ENCODE measurements around the gene ZNF385D.

ZNF385D gene

DNA sequence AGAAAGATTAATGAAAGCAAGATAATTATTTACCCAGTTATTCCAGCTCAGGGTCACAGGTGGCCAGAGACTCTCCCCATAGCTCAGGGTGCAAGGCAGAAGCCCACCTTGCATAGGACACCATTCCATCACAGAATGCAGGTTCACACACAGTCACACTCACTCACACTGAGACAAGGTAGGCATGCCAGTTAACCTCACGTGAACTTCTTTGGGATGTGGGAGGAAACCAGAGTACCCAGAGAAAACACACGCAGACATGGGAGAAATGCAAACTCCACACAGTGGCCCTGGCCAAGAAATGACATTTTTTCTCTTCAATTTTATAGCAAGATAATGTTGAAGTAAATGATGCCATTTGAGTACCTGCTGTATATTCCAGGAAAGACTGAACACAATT, 106.7 kb downstream of the ZNF385D start:
- no peak for TF ChIP-seq BHLHE40 (IDR thresholded peaks at IDR 0.05; ENCODE audit: borderline replicate concordance)
- no peak for TF ChIP-seq NFRKB (IDR thresholded peaks at IDR 0.05)
- no peak for TF ChIP-seq FOXK2 (IDR thresholded peaks at IDR 0.05)
- no peak for TF ChIP-seq FOXA1 (IDR thresholded peaks at IDR 0.05)
- TF ChIP-seq SUZ12 (IDR thresholded peaks at IDR 0.05), result no peak
- TF ChIP-seq ZNF384 (IDR thresholded peaks at IDR 0.05), result no peak
- no peak for TF ChIP-seq L3MBTL2 (conservative IDR thresholded peaks at IDR 0.05)
- TF ChIP-seq TARDBP (IDR thresholded peaks at IDR 0.05), result no peak
- TF ChIP-seq SP1 (IDR thresholded peaks at IDR 0.05), result no peak
- TF ChIP-seq ARNT (IDR thresholded peaks at IDR 0.05), result no peak
- no peak for TF ChIP-seq HDGF (IDR thresholded peaks at IDR 0.05; ENCODE audit: borderline replicate concordance)
- no peak for TF ChIP-seq FOXM1 (IDR thresholded peaks at IDR 0.05; ENCODE audit: borderline replicate concordance)
- TF ChIP-seq PKNOX1 (IDR thresholded peaks at IDR 0.05), result no peak
- TF ChIP-seq CTBP1 (IDR thresholded peaks at IDR 0.05; ENCODE audit: borderline replicate concordance), result no peak
- TF ChIP-seq LEF1 (IDR thresholded peaks at IDR 0.05; ENCODE audit: borderline replicate concordance), result no peak
- no peak for TF ChIP-seq ELF4 (IDR thresholded peaks at IDR 0.05)
- ChIA-PET POLR2A (no interaction called here), CTCF (no interaction called here)
- DNase-seq (ENCODE audit: extremely low spot score), result no peak

DNA sequence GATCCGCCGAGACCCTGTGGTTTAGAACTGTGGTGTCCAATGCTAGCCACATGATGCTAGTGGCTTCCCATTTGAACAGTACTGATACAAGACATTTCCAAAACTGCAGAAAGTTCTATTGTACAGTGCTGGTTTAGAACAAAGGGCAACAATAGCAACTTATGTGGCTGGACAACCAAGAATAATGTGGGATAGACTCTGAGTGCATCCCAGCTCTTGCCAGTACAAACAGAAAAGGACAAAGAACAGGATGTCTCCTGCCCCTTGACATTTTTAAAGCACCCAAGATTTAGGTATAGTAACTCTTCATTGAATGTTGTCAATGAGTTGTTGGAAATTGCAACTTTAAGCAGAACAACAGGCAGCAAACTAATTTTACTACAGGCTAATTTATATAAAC, 107.3 kb downstream of the ZNF385D start:
- CTCF ChIA-PET, result no interaction called here
- TF ChIP-seq ZNF384 (IDR thresholded peaks at IDR 0.05) (no peak), HDGF (IDR thresholded peaks at IDR 0.05; ENCODE audit: borderline replicate concordance) (no peak), SP1 (IDR thresholded peaks at IDR 0.05) (no peak), NFRKB (IDR thresholded peaks at IDR 0.05) (no peak), PKNOX1 (IDR thresholded peaks at IDR 0.05) (no peak)
- POLR2A ChIA-PET, result no interaction called here
- no peak for DNase-seq (ENCODE audit: extremely low spot score)

- DNase-seq (ENCODE audit: extremely low spot score), result no peak
- POLR2A ChIA-PET, result no interaction called here
- CTCF ChIA-PET, result no interaction called here
- no peak for TF ChIP-seq ELF4 (IDR thresholded peaks at IDR 0.05)
Observed at GRCh38 chr3:21642433-21642832, 108.6 kb downstream of the ZNF385D start.

GRCh38 chr3:21641959-21642358, 109.1 kb downstream of the ZNF385D start:
- no peak for DNase-seq (ENCODE audit: extremely low spot score)
- CTCF ChIA-PET, result no interaction called here
- POLR2A ChIA-PET, result no interaction called here
- TF ChIP-seq NFRKB (IDR thresholded peaks at IDR 0.05), result no peak
- TF ChIP-seq LEF1 (IDR thresholded peaks at IDR 0.05; ENCODE audit: borderline replicate concordance), result no peak
- TF ChIP-seq PKNOX1 (IDR thresholded peaks at IDR 0.05), result no peak
- no peak for TF ChIP-seq FOXA1 (IDR thresholded peaks at IDR 0.05)
- no peak for TF ChIP-seq ELF4 (IDR thresholded peaks at IDR 0.05)
- TF ChIP-seq SUZ12 (IDR thresholded peaks at IDR 0.05), result no peak
- TF ChIP-seq SP1 (IDR thresholded peaks at IDR 0.05), result no peak
- TF ChIP-seq BHLHE40 (IDR thresholded peaks at IDR 0.05; ENCODE audit: borderline replicate concordance), result no peak
- no peak for TF ChIP-seq L3MBTL2 (conservative IDR thresholded peaks at IDR 0.05)

GRCh38 chr3:21638488-21638887, 112.5 kb downstream of the ZNF385D start:
- TF ChIP-seq SP1 (IDR thresholded peaks at IDR 0.05) (no peak), FOXA1 (IDR thresholded peaks at IDR 0.05) (no peak), TARDBP (IDR thresholded peaks at IDR 0.05) (no peak), NFRKB (IDR thresholded peaks at IDR 0.05) (no peak), ZNF384 (IDR thresholded peaks at IDR 0.05) (no peak), BHLHE40 (IDR thresholded peaks at IDR 0.05; ENCODE audit: borderline replicate concordance) (no peak), FOXM1 (IDR thresholded peaks at IDR 0.05; ENCODE audit: borderline replicate concordance) (no peak), CTBP1 (IDR thresholded peaks at IDR 0.05; ENCODE audit: borderline replicate concordance) (no peak), FOXK2 (IDR thresholded peaks at IDR 0.05) (no peak), PKNOX1 (IDR thresholded peaks at IDR 0.05) (no peak), ELF4 (IDR thresholded peaks at IDR 0.05) (no peak), SUZ12 (IDR thresholded peaks at IDR 0.05) (no peak), LEF1 (IDR thresholded peaks at IDR 0.05; ENCODE audit: borderline replicate concordance) (no peak), ARNT (IDR thresholded peaks at IDR 0.05) (no peak), HDGF (IDR thresholded peaks at IDR 0.05; ENCODE audit: borderline replicate concordance) (no peak), L3MBTL2 (conservative IDR thresholded peaks at IDR 0.05) (no peak)
- CTCF ChIA-PET, result no interaction called here
- no peak for DNase-seq (ENCODE audit: extremely low spot score)
- POLR2A ChIA-PET, result no interaction called here

GRCh38 chr3:21634112-21634511, 116.9 kb downstream of the ZNF385D start:
- CTCF ChIA-PET, result no interaction called here
- DNase-seq (ENCODE audit: extremely low spot score), result no peak
- no peak for TF ChIP-seq PKNOX1 (IDR thresholded peaks at IDR 0.05)
- POLR2A ChIA-PET, result no interaction called here
